ENCODE measurements around the gene COX8A. TPM values are rescaled to one million over a fixed set of nuclear protein-coding genes. Genes with fewer than 3 reads are reported as not detected.

COX8A gene
- total and polyA plus RNA-seq, 9 of the 15 experiments (the other 6 are each of a cell fraction or from before 2014, with no cell fraction given), result 274 to 1,206 (median 526) TPM

- no peak overlapping the region for H2AFZ ChIP-seq (ENCODE audit: low read depth, low read length)
- WGBS (ENCODE audit: insufficient coverage, low coverage, missing lambda C conversion rate), result 40% methylated on average over 16 of the region's 18 CpGs
- H3K79me2 ChIP-seq (ENCODE audit: control insufficient read depth, insufficient read depth, low read length), result no peaks in the 10 kb centered on the region
- TF ChIP-seq PRMT5 (CRISPR knock-in tag; IDR thresholded peaks at IDR 0.05), result no peak
- TF ChIP-seq CTCF (IDR thresholded peaks at IDR 0.05 in 2 of 3, conservative IDR thresholded peaks at IDR 0.05 in 1 of 3; ENCODE audit: insufficient read depth in 2 of 3, low read depth in 1 of 3, low read length in 3 of 3), result peak in 2 of 3 experiments; percentile 8 to 10; a peak in 1 of 6 replicates
- FAIRE-seq, result no peak
- peaks cover 49% of the 10 kb centered on the region for H4K20me1 ChIP-seq (replicated peaks; ENCODE audit: control insufficient read depth, insufficient read depth, low read length)
- peaks cover 16 to 53% of the 10 kb centered on the region in 2 experiments for H3K4me1 ChIP-seq (replicated peaks in 1 of 2; ENCODE audit: control insufficient read depth in 2 of 2, insufficient read depth in 2 of 2, low read length in 2 of 2)
- no peak for ATAC-seq
- H3K27ac ChIP-seq (ENCODE audit: extremely low read depth, low read depth, low read length), result no peak overlapping the region
- in situ Hi-C loops (cut with MboI), result no loop called here
- POLR2A ChIA-PET, result interaction anchor here (0.6 kb wide), 1 partner anchor 172 kb away, joined by 3 read pairs; no protein-coding TSS in a partner anchor
- no peak overlapping the region for H3K9ac ChIP-seq (ENCODE audit: insufficient read depth in 1 of 2, low read depth in 2 of 2, low read length in 2 of 2)
- peaks cover 16% of the 10 kb centered on the region for H3K9me1 ChIP-seq (ENCODE audit: control insufficient read depth, insufficient read depth, low read length)
- no peak overlapping the region for H3K4me2 ChIP-seq (ENCODE audit: insufficient read depth, low read length)
- intact Hi-C loops (cut with micrococcal nuclease), result loop anchor here (10.0 kb wide), 2 partner anchors 86 to 136 kb away; no protein-coding TSS in a partner anchor
- no peaks in the 10 kb centered on the region; the same call in 1 of the 2 replicates for H3K9me3 ChIP-seq (replicated peaks; ENCODE audit: control insufficient read depth, insufficient read depth, low read depth, low read length)
- CTCF ChIA-PET (ENCODE audit: low intra/inter-chr PET ratio), result no interaction called here
- BruUV-seq (replicated peaks), result no TSS peak
- H3K36me3 ChIP-seq (ENCODE audit: control insufficient read depth, insufficient read depth, low read length), result no peaks in the 10 kb centered on the region; the same call in 2 of the 3 replicates
- no peak overlapping the region for H3K4me3 ChIP-seq
- DNase-seq (ENCODE audit: extremely low read depth in 1 of 4, low spot score in 3 of 4), result no peak
- H3K27me3 ChIP-seq (ENCODE audit: control insufficient read depth in 2 of 2, insufficient read depth in 2 of 2, low read length in 2 of 2), result no peaks in the 10 kb centered on the region
Observed at GRCh38 chr11:64008914-64009633, 34.7 kb downstream of the COX8A start.

Measured in K562 (cell line).